HL-60 (cell line): ENCODE results near the gene BANP.

Experiments used
- DNase-seq, 2 experiments: peaks; one replicate each; pipeline ENCODE4 v3.0.0-alpha.2; 2010 to 2020; ENCODE audit warnings: low read depth in 1 of 2, low spot score in 1 of 2
- H3K27ac ChIP-seq: fragments of 250-450 bp; sonication (Bioruptor Pico); replicated peaks from 2 replicates; pipeline ENCODE4 v1.5.1; 2020; ENCODE audit warnings: mild to moderate bottlenecking, moderate library complexity
- H3K27me3 ChIP-seq: fragments of 250-450 bp; sonication (Bioruptor Pico); 2 replicates; pipeline ENCODE4 v1.5.1; 2021; ENCODE audit warnings: mild to moderate bottlenecking, moderate library complexity; ENCODE audit not compliant: insufficient read depth, poor library complexity, severe bottlenecking
- H3K4me3 ChIP-seq: replicated peaks from 2 replicates; pipeline ENCODE4 v1.5.1; 2011; ENCODE audit warnings: mild to moderate bottlenecking, control low read depth, low read length; ENCODE audit not compliant: insufficient read depth
- CTCF ChIP-seq: IDR thresholded peaks from one replicate; pipeline ENCODE4 v1.5.1; 2011; ENCODE audit warnings: low read length, control low read depth, inconsistent platforms; ENCODE audit not compliant: insufficient read depth
- GABPA ChIP-seq: IDR thresholded peaks from 2 replicates; pipeline ENCODE4 v1.6.1; 2012; ENCODE audit warnings: low read depth
- POLR2AphosphoS5 ChIP-seq: IDR thresholded peaks from 2 replicates; pipeline ENCODE4 v1.6.1; 2012; ENCODE audit warnings: low read depth
- SPI1 ChIP-seq: IDR thresholded peaks from 2 replicates; pipeline ENCODE4 v1.6.1; 2012; ENCODE audit warnings: low read depth, mild to moderate bottlenecking, borderline replicate concordance
- TF ChIP-seq, protein P1 (sequence below): IDR thresholded peaks from 2 replicates; pipeline ENCODE4 v1.6.1; 2012; ENCODE audit warnings: low read depth; ENCODE audit not compliant: insufficient replicate concordance

The BANP gene

GRCh38 chr16:87954361-87954760 lies 3.1 kb downstream of the BANP start:
- Histone ChIP-seq H3K27me3 (no peaks in the 10 kb centered on the region), H3K27ac (peak overlapping the region; percentile 61), H3K4me3 (no peak overlapping the region)
- TF ChIP-seq, protein P1, sequence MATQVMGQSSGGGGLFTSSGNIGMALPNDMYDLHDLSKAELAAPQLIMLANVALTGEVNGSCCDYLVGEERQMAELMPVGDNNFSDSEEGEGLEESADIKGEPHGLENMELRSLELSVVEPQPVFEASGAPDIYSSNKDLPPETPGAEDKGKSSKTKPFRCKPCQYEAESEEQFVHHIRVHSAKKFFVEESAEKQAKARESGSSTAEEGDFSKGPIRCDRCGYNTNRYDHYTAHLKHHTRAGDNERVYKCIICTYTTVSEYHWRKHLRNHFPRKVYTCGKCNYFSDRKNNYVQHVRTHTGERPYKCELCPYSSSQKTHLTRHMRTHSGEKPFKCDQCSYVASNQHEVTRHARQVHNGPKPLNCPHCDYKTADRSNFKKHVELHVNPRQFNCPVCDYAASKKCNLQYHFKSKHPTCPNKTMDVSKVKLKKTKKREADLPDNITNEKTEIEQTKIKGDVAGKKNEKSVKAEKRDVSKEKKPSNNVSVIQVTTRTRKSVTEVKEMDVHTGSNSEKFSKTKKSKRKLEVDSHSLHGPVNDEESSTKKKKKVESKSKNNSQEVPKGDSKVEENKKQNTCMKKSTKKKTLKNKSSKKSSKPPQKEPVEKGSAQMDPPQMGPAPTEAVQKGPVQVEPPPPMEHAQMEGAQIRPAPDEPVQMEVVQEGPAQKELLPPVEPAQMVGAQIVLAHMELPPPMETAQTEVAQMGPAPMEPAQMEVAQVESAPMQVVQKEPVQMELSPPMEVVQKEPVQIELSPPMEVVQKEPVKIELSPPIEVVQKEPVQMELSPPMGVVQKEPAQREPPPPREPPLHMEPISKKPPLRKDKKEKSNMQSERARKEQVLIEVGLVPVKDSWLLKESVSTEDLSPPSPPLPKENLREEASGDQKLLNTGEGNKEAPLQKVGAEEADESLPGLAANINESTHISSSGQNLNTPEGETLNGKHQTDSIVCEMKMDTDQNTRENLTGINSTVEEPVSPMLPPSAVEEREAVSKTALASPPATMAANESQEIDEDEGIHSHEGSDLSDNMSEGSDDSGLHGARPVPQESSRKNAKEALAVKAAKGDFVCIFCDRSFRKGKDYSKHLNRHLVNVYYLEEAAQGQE: no peak
- TF ChIP-seq CTCF (no peak), POLR2AphosphoS5 (no peak), SPI1 (peak; percentile 11; the same call in 1 of the 2 replicates), GABPA (no peak)
- DNase-seq: peak in 1 of 2 experiments; percentile 72

DNA sequence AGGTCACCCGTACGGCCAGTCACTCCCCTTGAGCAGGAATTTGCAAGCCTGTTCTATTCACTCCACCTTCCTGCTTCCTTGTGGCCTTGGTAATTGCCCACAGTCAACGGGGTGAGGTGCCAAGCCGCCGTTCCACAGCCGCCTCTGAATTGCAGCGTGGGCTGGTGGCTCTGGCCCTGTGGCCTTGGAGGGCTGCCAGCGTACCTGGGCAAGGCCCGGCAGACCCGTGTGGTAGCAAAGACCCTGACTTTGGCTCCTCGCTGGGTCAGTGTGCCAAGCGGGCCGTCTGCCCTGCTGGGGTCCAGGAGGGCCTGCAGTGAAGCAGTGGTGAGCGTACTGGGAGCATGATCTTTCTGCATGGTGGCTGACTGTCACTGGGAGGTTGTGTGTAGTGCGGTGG lies 3.6 kb downstream of the BANP start:
- Histone ChIP-seq H3K27me3 (no peaks in the 10 kb centered on the region), H3K4me3 (no peak overlapping the region), H3K27ac (peak overlapping the region; percentile 61)
- no peak for TF ChIP-seq POLR2AphosphoS5
- TF ChIP-seq GABPA: no peak
- no peak for TF ChIP-seq CTCF
- TF ChIP-seq, protein P1: no peak
- no peak for TF ChIP-seq SPI1
- no peak for DNase-seq

DNA sequence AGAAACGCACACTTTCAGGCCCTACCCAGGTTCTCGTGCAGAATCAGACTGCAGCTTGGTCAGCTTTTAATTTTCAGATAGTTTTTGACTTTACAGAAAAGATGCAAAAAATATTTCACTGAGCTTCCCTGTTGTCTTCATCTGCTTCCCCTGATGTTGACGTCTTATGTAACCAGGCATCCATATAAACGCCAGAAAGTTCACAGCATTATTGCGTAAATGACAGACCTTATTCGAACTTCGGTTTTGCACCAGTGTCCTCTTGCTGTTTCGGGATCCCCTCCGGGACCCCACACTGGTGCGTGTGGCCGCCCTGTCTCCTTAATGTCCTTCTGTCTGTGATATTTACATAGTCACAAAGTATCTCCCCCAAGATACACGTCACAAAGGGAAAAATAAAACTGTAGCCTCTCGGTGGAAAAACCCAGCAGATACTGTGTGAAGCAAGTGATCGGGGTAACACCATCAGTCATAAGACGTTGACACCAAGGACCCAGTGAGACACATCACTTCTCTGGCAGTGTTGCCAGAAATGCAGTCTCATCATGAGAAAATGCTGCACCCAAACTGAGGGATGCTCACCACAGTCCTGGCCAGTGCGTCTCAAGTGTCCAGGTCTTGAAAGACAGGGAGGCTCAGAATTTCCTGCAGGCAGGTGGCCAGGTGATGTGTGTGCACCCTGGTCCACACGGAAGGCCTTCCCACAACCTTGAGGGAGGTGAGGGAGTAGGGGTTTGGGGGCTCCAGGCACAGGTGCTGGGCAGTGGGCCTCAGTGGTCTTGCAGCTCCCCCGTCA lies 4.3 kb downstream of the BANP start:
- no peak for DNase-seq
- no peak overlapping the region for H3K27ac ChIP-seq

More for the DNA sequence above, 4.3 kb downstream of the BANP start:
- Histone ChIP-seq H3K27me3 (no peaks in the 10 kb centered on the region), H3K4me3 (no peak overlapping the region)
- TF ChIP-seq POLR2AphosphoS5: no peak
- TF ChIP-seq, protein P1: no peak
- no peak for TF ChIP-seq SPI1
- no peak for TF ChIP-seq CTCF
- TF ChIP-seq GABPA: no peak
